HCT116 (cell line): ENCODE measurements around the gene SNX9.

ENCODE experiments used
- ATF3 ChIP-seq: IDR thresholded peaks from 2 replicates; pipeline ENCODE4 v1.6.1; 2012
- CTCF ChIP-seq, 3 experiments: fragments of 200-600 bp in 1 of 3; sonication (generic) in 1 of 3; IDR thresholded peaks in 2 of 3; conservative IDR thresholded peaks in 1 of 3; 2 replicates each; pipeline ENCODE4 v1.5.1; 2012 to 2017; ENCODE audit warnings: low read depth in 2 of 3, low read length in 2 of 3, antibody characterized with exemption in 1 of 3, borderline replicate concordance in 1 of 3, control low read depth in 1 of 3, mild to moderate bottlenecking in 1 of 3, mixed read lengths in 1 of 3, mixed run types in 1 of 3, moderate library complexity in 1 of 3; ENCODE audit not compliant: insufficient read depth in 1 of 3
- EZH2 ChIP-seq: fragments of 200-600 bp; sonication (generic); IDR thresholded peaks from 2 replicates; pipeline ENCODE4 v1.6.1; 2017; ENCODE audit warnings: antibody characterized with exemption, mixed run types
- JUND ChIP-seq: IDR thresholded peaks from 2 replicates; pipeline ENCODE4 v1.6.1; 2012
- MAX ChIP-seq: IDR thresholded peaks from 2 replicates; pipeline ENCODE4 v1.6.1; 2012
- POLR2A ChIP-seq: IDR thresholded peaks from 2 replicates; pipeline ENCODE4 v1.7.0; 2011; ENCODE audit warnings: borderline replicate concordance; ENCODE audit not compliant: insufficient read depth, insufficient read length; ENCODE audit errors: extremely low read depth
- RAD21 ChIP-seq: IDR thresholded peaks from 2 replicates; pipeline ENCODE4 v1.6.1; 2012; ENCODE audit warnings: low read depth, mild to moderate bottlenecking
- SIN3A ChIP-seq: IDR thresholded peaks from 2 replicates; pipeline ENCODE4 v1.6.1; 2012; ENCODE audit warnings: low read depth
- SP1 ChIP-seq: IDR thresholded peaks from 2 replicates; pipeline ENCODE4 v1.6.1; 2012; ENCODE audit warnings: low read depth

- TF ChIP-seq EZH2: no peak
- no peak for TF ChIP-seq CTCF (IDR thresholded peaks at IDR 0.05 in 2 of 3, conservative IDR thresholded peaks at IDR 0.05 in 1 of 3; ENCODE audit: borderline replicate concordance in 1 of 3, insufficient read depth in 1 of 3, low read depth in 2 of 3, low read length in 2 of 3)
- TF ChIP-seq MAX: no peak
- TF ChIP-seq SIN3A: no peak
- TF ChIP-seq RAD21: no peak
- no peak for TF ChIP-seq SP1
- TF ChIP-seq POLR2A: no peak
- TF ChIP-seq ATF3: no peak
- TF ChIP-seq JUND: no peak
Measured at GRCh38 chr6:157831424-157832249, 8.6 kb downstream of the SNX9 start.
